HG03095 (cell line): Measurements from ENCODE around the gene TRPV3.
"Not testable (repeated sequence)": the region's sequence is repeated elsewhere in the genome, so short reads cannot be mapped to it uniquely, and the experiment has no call there.

ENCODE experiments used
- ATAC-seq: cut with Tn5 transposase; IDR thresholded peaks from one replicate; pipeline ENCODE4 v1.9.1; 2021; ENCODE audit warnings: moderate library complexity; ENCODE audit not compliant: unreplicated experiment

TRPV3 gene

GRCh38 chr17:3557768-3558583, at the start of gene TRPV3:
Gene TRPV3, minus strand, starts transcription at chr17:3557812. Its CDS starts 2,962 bp downstream, at chr17:3554850.
- ATAC-seq, result peak; percentile 34

GRCh38 chr17:3603870-3604259, 46.3 kb upstream of the TRPV3 start:
- no peak for ATAC-seq

GRCh38 chr17:3603119-3603869, 45.7 kb upstream of the TRPV3 start:
- ATAC-seq, result no peak

DNA sequence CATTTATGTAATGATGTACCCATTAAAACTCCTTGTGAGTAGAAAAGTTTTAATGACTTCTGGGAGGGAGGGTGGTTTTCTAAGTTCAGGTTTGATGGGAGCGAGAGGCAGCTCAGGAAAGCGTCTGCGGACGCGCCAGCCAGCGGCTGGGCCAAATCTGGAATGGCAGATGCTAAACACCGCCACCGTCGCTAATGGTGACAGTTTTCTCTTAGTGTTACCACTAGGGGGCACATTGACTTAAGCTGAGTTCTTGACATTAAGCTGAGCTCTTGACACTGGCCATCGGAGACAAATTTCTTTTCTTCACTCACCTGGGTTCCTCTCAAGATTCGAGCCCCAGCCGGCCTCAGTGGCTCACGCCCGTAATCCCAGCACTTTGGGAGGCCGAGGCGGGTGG, 44.9 kb upstream of the TRPV3 start:
- no peak for ATAC-seq

DNA sequence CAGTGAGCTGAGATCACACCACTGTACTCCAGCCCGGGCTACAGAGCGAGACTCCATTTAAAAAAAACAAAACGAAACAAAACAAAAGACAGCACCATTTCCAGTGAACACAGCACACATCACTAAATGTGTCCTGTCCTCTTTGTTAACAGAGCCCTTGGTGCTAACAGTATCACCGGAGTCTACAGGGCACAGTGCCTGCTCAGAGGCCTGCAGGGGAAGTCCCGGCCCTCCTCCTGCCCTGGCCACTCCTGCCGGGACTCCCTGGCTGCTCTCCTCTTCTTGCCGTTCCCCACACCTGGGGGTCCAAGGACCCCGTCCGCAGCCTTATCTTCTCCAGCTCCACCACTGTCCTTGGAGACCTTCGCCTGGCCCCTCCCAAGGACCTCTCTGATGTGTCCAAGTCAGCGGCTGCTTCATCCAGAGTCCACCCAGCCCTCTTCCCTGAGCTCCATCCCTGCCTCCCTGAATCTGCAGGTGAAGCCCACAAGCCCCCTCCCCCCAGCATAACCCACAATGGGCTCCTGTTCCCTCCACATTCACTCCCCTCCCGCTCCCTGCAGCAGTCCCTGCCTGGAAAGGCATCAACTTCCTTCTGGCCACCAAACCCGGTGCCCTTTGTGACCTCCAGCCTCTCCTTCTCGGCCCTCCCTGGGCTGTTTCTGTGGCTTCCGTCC, 43.1 kb upstream of the TRPV3 start:
- ATAC-seq, result no peak

GRCh38 chr17:3598078-3598477, 40.5 kb upstream of the TRPV3 start:
- no peak for ATAC-seq

DNA sequence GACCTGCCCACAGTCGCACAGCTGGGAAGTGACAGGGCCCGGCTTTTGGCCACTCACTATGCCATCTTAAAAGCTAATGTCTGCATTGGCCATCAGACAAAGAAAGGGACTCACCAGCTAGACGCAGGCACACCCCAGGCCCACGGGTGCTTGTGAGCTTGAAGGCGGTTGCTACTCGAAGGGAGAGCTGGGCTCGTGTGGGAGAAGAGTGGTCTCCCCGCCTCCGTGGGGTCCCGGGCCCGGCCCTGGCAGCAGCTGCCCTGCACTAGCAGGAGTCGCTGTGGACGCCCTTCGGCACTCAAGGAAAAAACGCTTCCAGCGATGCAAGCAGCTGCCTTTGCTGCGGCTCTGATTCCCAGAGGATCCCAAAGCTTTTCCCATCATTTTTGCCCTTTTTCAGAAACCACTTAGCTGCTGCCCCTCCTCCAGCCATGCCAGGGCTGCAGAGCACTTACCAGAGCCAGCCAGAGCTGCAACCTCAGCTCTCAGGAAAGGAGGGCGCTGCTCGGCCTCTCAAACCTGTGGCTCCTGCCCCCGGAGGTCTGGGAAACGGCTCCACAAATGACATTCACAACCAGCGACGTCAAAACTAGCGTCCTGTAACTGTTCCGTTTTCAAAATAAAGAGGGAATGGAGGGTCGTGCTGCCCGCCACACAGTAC, 39.3 kb upstream of the TRPV3 start:
- no peak for ATAC-seq

DNA sequence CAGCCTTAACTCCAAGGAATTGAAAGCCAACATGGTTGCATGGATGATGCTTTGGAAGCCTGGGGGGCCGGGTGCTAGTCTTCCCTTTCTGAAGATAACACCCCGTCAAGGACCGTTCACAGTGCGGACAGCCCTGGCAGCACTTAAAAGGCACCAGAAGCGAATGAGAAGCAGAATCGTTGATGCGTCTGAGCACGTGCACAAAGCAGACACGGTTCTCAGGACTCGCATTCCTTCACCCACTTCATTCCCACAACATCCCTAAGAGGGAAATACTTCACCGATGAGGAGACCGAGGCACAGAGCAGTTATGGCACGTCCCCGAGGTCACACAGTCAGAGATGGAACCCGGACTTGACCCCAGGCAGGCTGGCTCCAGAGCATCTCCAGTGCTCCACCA, 37.4 kb upstream of the TRPV3 start:
- ATAC-seq, result no peak

GRCh38 chr17:3594051-3594800, 36.6 kb upstream of the TRPV3 start:
- ATAC-seq, result no peak

DNA sequence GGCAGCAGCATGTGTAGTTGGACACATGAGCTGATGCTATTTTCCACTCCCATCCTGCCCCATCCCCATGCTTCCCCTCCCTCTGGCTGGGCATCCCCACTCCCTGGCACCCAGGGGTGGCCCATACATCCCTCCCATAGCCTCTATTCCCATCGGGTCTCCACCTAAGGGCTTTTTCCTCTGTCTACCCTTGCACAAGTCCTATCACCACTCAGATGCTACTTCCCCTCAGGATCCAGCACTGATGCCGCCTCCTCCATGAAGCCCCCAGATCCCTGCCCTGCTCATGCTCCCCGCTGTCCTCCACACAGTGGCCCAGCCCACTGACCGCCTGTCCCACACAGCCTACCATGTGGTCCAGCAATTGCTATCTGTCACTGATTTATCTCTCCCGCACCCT, 35.8 kb upstream of the TRPV3 start:
- no peak for ATAC-seq

GRCh38 chr17:3592216-3592860, 34.7 kb upstream of the TRPV3 start:
- no peak for ATAC-seq

DNA sequence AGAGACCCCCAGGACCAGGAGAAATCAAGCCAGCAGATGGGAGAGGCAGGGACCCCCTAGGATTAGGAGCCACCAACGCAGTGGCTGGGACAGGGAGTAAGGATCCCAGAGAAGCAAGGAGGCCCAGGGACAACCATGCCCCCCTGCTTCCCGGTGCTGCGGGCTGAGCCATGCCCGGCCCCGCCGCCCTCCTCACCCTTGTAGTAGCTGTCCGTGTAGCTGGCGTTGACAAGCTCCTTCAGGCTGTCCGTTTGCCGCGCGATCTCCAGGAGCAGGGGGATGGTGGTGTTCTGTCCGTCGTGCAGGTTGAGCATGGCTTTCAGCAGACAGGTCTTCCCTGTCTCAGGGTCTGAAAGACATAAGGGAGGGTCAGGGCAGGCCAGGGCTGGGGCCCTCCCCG, 33.2 kb upstream of the TRPV3 start:
- ATAC-seq, result no peak

DNA sequence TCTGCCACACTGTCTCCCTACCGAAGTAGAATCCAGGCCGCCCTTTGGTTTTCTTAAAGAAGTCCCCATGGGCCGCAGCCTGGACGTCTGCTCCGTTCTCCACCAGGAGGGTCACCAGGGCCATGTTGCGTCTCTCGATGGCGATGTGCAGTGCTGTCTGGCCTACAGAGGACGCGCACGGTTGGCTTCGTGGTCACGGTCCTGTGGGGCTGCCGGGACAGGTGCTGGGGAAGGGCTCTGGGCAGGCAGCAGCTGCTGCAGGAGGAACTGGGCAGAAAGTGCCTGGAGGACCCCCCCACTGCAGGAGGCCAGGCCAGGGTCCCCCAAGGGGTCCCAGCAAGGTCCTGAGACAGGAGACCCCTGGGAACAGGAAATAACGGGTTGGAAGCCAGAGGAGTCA, 32.6 kb upstream of the TRPV3 start:
- ATAC-seq, result no peak

- ATAC-seq, result no peak
Measured at GRCh38 chr17:3589784-3590183, 32.2 kb upstream of the TRPV3 start.

GRCh38 chr17:3585826-3586225, 28.2 kb upstream of the TRPV3 start:
- no peak for ATAC-seq

- no peak for ATAC-seq
Measured at GRCh38 chr17:3583456-3583855, 25.8 kb upstream of the TRPV3 start.

DNA sequence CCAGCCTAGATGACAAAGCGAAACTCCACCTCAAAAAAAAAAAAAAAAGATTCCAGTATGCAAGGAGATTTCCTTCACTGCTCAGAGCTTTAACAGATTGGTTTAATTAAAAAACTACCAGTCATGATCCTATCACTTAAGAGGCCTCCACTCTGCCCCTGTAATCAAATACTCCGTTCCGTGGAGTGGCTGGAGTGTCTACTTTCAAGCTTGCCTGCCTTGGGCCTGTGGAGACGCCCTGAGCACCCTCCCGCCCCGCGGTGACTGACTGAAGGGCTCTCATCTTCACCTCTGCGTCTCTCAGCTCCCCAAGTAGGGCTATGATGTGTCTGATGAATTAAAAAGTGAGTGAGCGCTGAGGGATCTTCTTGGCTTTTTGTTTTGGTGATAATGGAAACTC, 25.3 kb upstream of the TRPV3 start:
- no peak for ATAC-seq

GRCh38 chr17:3578667-3579066, 21.1 kb upstream of the TRPV3 start:
- not testable (repeated sequence) for ATAC-seq

DNA sequence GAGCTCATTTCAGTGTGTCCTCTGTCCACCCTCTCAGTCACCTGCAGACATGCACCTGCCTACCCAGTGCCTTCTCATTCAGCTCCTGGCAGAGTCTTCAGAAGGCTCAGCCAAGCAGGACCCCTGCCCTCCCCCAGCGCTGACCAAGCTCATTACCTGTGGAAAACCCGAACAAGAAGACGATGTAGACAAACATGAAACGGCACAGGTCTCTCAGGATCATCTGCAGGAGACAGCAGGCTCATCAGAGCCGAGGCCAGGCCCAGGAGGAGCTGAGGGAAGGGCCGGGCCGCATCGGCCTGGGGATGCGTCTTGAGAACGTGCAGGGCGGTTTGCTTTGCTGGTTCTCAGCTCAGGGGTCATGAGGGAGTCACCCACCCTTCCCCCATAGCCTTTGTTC, 19.4 kb upstream of the TRPV3 start:
- no peak for ATAC-seq

DNA sequence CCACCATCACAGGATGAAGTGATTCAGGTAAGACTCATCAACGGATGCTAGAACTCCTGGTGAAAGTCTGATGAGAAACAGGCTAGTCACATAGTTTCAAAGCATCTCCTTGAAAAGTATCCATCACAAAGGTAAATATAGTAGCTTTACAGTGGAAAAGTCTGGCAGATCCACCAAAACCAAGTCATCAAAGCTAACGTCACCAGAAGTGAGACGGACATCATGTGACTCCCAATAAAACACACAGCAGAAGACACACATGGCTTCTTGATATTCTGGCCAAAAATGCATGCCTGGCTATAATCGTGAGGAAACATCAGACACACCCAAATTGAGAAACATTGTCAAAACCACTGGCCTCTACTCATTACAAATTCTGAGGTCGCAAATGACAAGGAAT, 17.9 kb upstream of the TRPV3 start:
- no peak for ATAC-seq
